Neural progenitor cell (in vitro differentiated cells): Measurements from ENCODE around the gene GPR180. TPM values are rescaled to one million over a fixed set of nuclear protein-coding genes. Genes with fewer than 3 reads are reported as not detected.

Experiments used
- DNase-seq: peaks from one replicate; pipeline ENCODE4 v3.0.0-alpha.2; 2016; ENCODE audit warnings: low spot score
- H2AFZ ChIP-seq: fragments of 200-600 bp; sonication (generic); replicated peaks from 2 replicates; pipeline ENCODE4 v1.6.1; 2016; ENCODE audit warnings: antibody characterized with exemption
- H3F3A ChIP-seq: fragments of 200-600 bp; sonication (generic); 2 replicates; pipeline ENCODE4 v1.6.1; 2016; ENCODE audit warnings: antibody characterized with exemption, low read depth
- H3K27ac ChIP-seq: fragments of 200-600 bp; sonication (generic); 2 replicates; pipeline ENCODE4 v1.5.1; 2016; ENCODE audit warnings: mild to moderate bottlenecking
- H3K27me3 ChIP-seq: fragments of 200-600 bp; sonication (generic); 2 replicates; pipeline ENCODE4 v1.6.1; 2016; ENCODE audit warnings: mild to moderate bottlenecking, moderate library complexity
- H3K36me3 ChIP-seq: fragments of 200-600 bp; sonication (generic); 2 replicates; pipeline ENCODE4 v1.5.1; 2016
- H3K4me1 ChIP-seq: fragments of 200-600 bp; sonication (generic); 2 replicates; pipeline ENCODE4 v1.6.1; 2016; ENCODE audit warnings: mixed run types
- H3K4me2 ChIP-seq: fragments of 200-600 bp; sonication (generic); 2 replicates; pipeline ENCODE4 v1.6.1; 2016
- H3K4me3 ChIP-seq: fragments of 200-600 bp; sonication (generic); 2 replicates; pipeline ENCODE4 v1.5.1; 2016
- H3K79me2 ChIP-seq: fragments of 200-600 bp; sonication (generic); 2 replicates; pipeline ENCODE4 v1.6.1; 2016; ENCODE audit warnings: low read depth
- H3K9ac ChIP-seq: fragments of 200-600 bp; sonication (generic); 2 replicates; pipeline ENCODE4 v1.6.1; 2016
- H3K9me3 ChIP-seq: fragments of 200-600 bp; sonication (generic); 2 replicates; pipeline ENCODE4 v1.5.1; 2016; ENCODE audit warnings: low read depth
- H4K20me1 ChIP-seq: fragments of 200-600 bp; sonication (generic); 2 replicates; pipeline ENCODE4 v1.6.1; 2016; ENCODE audit warnings: low read depth
- H3K27ac Mint-ChIP-seq: 3 replicates; pipeline ENCODE4 v1.8.0; 2021; ENCODE audit warnings: mixed read lengths
- H3K27me3 Mint-ChIP-seq: 2 replicates; pipeline ENCODE4 v1.8.0; 2022; ENCODE audit warnings: low read depth, mild to moderate bottlenecking, inconsistent platforms, moderate library complexity, mixed read lengths; ENCODE audit not compliant: insufficient read depth
- H3K36me3 Mint-ChIP-seq: 3 replicates; pipeline ENCODE4 v1.8.0; 2021; ENCODE audit warnings: mixed read lengths
- H3K4me1 Mint-ChIP-seq: 3 replicates; pipeline ENCODE4 v1.8.0; 2021; ENCODE audit warnings: mixed read lengths
- H3K4me3 Mint-ChIP-seq: 3 replicates; pipeline ENCODE4 v1.8.0; 2021; ENCODE audit warnings: mild to moderate bottlenecking, moderate library complexity, mixed read lengths
- H3K9me3 Mint-ChIP-seq: 3 replicates; pipeline ENCODE4 v1.8.0; 2020; ENCODE audit warnings: mixed read lengths
- EZH2 ChIP-seq: fragments of 200-600 bp; sonication (generic); IDR thresholded peaks from 2 replicates; pipeline ENCODE4 v1.6.1; 2017; ENCODE audit warnings: antibody characterized with exemption, mild to moderate bottlenecking, moderate library complexity
- EZH2phosphoT487 ChIP-seq: fragments of 200-600 bp; sonication (generic); IDR thresholded peaks from 2 replicates; pipeline ENCODE4 v1.6.1; 2017; ENCODE audit warnings: antibody characterized with exemption
- total RNA-seq: library from RNA; depleted of rRNA; stranded (reverse); fragments of >200 nt; gene quantifications from 2 replicates; pipeline ENCODE4 v1.2.3, GENCODE V29; 2015; ENCODE audit warnings: low replicate concordance
- TF ChIP-seq, protein P1 (sequence below): fragments of 200-600 bp; sonication (generic); IDR thresholded peaks from 2 replicates; pipeline ENCODE4 v1.5.1; 2017; ENCODE audit warnings: antibody characterized with exemption, mild to moderate bottlenecking

Gene GPR180
- total RNA-seq, 1 donor from 2014 or later = 16.5 TPM

DNA sequence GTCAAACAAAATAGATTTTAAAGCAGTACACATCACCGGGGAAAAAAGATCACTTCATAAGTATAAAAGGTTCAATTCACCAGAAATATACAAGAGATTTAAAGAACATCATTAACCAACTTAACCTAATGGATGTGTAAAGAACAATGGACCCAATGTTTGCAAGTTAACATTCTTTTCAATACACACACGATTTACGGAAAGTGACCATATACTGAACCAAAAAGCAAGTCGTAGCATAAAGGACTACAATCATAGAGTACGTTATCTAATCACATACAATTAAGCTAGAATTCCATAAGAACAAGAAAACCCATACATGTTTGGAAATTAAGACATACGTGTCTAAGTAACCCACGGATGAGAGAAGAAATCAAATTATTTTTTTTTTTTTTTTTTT, 15.3 kb upstream of the GPR180 start:
- Histone ChIP-seq H3K27me3 (no peaks in the 10 kb centered on the region), H2AFZ (no peak overlapping the region), H3K4me1 (no peaks in the 10 kb centered on the region), H4K20me1 (no peaks in the 10 kb centered on the region), H3K4me3 (no peak overlapping the region), H3K4me2 (no peak overlapping the region), H3F3A (no peaks in the 10 kb centered on the region), H3K79me2 (peaks cover 5% of the 10 kb centered on the region), H3K9ac (no peak overlapping the region), H3K36me3 (peaks cover 18% of the 10 kb centered on the region), H3K27ac (no peak overlapping the region), H3K9me3 (no peaks in the 10 kb centered on the region)
- DNase-seq = no peak
- H3K4me1 Mint-ChIP-seq = no peaks in the 10 kb centered on the region
- no peaks in the 10 kb centered on the region for H3K27me3 Mint-ChIP-seq
- no peak overlapping the region for H3K4me3 Mint-ChIP-seq
- H3K36me3 Mint-ChIP-seq = peaks cover 43% of the 10 kb centered on the region
- TF ChIP-seq EZH2 (no peak), EZH2phosphoT487 (no peak)
- TF ChIP-seq, protein P1, sequence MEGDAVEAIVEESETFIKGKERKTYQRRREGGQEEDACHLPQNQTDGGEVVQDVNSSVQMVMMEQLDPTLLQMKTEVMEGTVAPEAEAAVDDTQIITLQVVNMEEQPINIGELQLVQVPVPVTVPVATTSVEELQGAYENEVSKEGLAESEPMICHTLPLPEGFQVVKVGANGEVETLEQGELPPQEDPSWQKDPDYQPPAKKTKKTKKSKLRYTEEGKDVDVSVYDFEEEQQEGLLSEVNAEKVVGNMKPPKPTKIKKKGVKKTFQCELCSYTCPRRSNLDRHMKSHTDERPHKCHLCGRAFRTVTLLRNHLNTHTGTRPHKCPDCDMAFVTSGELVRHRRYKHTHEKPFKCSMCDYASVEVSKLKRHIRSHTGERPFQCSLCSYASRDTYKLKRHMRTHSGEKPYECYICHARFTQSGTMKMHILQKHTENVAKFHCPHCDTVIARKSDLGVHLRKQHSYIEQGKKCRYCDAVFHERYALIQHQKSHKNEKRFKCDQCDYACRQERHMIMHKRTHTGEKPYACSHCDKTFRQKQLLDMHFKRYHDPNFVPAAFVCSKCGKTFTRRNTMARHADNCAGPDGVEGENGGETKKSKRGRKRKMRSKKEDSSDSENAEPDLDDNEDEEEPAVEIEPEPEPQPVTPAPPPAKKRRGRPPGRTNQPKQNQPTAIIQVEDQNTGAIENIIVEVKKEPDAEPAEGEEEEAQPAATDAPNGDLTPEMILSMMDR = no peak
- H3K27ac Mint-ChIP-seq = no peak overlapping the region
- H3K9me3 Mint-ChIP-seq = peaks cover 9% of the 10 kb centered on the region

DNA sequence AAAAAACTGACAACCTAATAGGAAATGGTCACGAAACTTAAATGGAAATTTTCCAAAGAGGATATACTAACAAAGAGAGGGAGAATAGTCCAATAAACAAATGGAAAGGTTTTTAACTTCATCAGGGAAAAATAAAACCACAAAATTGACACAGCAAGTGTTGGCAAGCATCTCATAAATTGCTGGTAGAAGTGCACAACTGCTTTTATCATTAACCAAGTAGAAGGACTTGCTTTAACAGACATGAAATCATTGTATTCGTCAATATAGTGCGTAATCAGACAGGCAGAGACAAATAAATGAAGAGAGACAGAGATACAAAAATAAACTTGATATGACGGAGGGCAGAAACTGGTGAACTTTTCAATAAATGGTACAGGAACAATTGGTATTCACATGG, 13.1 kb upstream of the GPR180 start:
- Histone ChIP-seq H3K9ac (no peak overlapping the region), H3K4me2 (no peak overlapping the region), H3K9me3 (no peaks in the 10 kb centered on the region), H3K27me3 (no peaks in the 10 kb centered on the region), H3K4me1 (no peaks in the 10 kb centered on the region), H3K27ac (no peak overlapping the region), H3K36me3 (peaks cover 19% of the 10 kb centered on the region), H3K4me3 (no peak overlapping the region), H2AFZ (no peak overlapping the region), H3F3A (no peaks in the 10 kb centered on the region), H4K20me1 (no peaks in the 10 kb centered on the region), H3K79me2 (peaks cover 14% of the 10 kb centered on the region)
- peaks cover 29% of the 10 kb centered on the region for H3K36me3 Mint-ChIP-seq
- H3K27me3 Mint-ChIP-seq = no peaks in the 10 kb centered on the region
- peaks cover 5% of the 10 kb centered on the region for H3K9me3 Mint-ChIP-seq
- H3K27ac Mint-ChIP-seq = no peak overlapping the region
- no peak overlapping the region for H3K4me3 Mint-ChIP-seq
- no peak for TF ChIP-seq EZH2phosphoT487
- TF ChIP-seq, protein P1 = no peak
- no peak for TF ChIP-seq EZH2
- DNase-seq = no peak
- H3K4me1 Mint-ChIP-seq = no peaks in the 10 kb centered on the region

DNA sequence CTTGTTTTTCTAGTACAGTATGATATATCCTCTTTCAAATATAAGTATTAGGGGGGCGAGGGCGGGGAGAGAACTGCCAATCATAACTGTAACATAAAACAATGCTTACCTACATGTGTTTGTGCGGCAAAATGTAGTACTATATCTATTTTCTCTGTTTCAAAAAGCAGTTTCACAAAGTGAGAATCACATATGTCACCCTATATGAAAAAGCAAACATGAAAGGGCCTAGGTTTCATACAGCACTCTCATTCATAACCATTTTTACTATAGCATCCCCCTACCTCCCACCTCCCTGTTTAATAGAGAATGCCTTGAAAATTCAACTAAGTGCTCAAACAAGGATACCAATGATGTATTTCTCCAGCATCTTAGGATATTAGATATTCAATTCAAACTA, 10.9 kb upstream of the GPR180 start:
- peaks cover 9% of the 10 kb centered on the region for H3K36me3 ChIP-seq
- TF ChIP-seq EZH2phosphoT487 (no peak), EZH2 (no peak)
- TF ChIP-seq, protein P1 = no peak
- no peaks in the 10 kb centered on the region for H3F3A ChIP-seq
- no peak overlapping the region for H3K4me3 Mint-ChIP-seq
- H3K4me2 ChIP-seq = no peak overlapping the region
- H3K4me1 ChIP-seq = peaks cover 9% of the 10 kb centered on the region
- no peaks in the 10 kb centered on the region for H4K20me1 ChIP-seq
- no peak overlapping the region for H2AFZ ChIP-seq
- H3K27me3 ChIP-seq = no peaks in the 10 kb centered on the region
- H3K27ac Mint-ChIP-seq = no peak overlapping the region
- H3K4me3 ChIP-seq = no peak overlapping the region
- no peaks in the 10 kb centered on the region for H3K9me3 Mint-ChIP-seq
- H3K79me2 ChIP-seq = peaks cover 36% of the 10 kb centered on the region
- DNase-seq = no peak
- H3K9ac ChIP-seq = no peak overlapping the region
- H3K4me1 Mint-ChIP-seq = peaks cover 17% of the 10 kb centered on the region
- no peaks in the 10 kb centered on the region for H3K27me3 Mint-ChIP-seq
- no peak overlapping the region for H3K27ac ChIP-seq
- H3K36me3 Mint-ChIP-seq = peaks cover 15% of the 10 kb centered on the region
- H3K9me3 ChIP-seq = no peaks in the 10 kb centered on the region
